Activated T-helper 17 cell treated with anti-CD3 and anti-CD28 coated beads, Interleukin-2, amount 50 U/mL, for 72 hours (primary cell): ENCODE data around the gene STARD5. TPM values are rescaled to one million over a fixed set of nuclear protein-coding genes. Genes with fewer than 3 reads are reported as not detected.

Experiments used
- ATAC-seq: fragments of 150-1000 bp; cut with Tn5 transposase; replicated peaks from 2 replicates; pipeline ENCODE4 v1.10.0; 2021; ENCODE audit warnings: mild to moderate bottlenecking, moderate library complexity
- H3K27ac Mint-ChIP-seq: one replicate; pipeline ENCODE4 v1.8.0; 2022; ENCODE audit warnings: mixed read lengths
- H3K27me3 Mint-ChIP-seq: one replicate; pipeline ENCODE4 v1.8.0; 2022; ENCODE audit warnings: mixed read lengths
- H3K36me3 Mint-ChIP-seq: one replicate; pipeline ENCODE4 v1.8.0; 2022; ENCODE audit warnings: low read depth, mild to moderate bottlenecking, mixed read lengths
- H3K4me1 Mint-ChIP-seq: one replicate; pipeline ENCODE4 v1.8.0; 2022; ENCODE audit warnings: mixed read lengths
- H3K4me3 Mint-ChIP-seq: one replicate; pipeline ENCODE4 v1.8.0; 2022; ENCODE audit warnings: mild to moderate bottlenecking, mixed read lengths
- H3K9me3 Mint-ChIP-seq: one replicate; pipeline ENCODE4 v1.8.0; 2022; ENCODE audit warnings: mixed read lengths
- total RNA-seq, 2 donors: library from RNA; stranded (reverse); gene quantifications; one replicate each; pipeline ENCODE4 v1.2.3, GENCODE V29; 2022

Gene STARD5
- total RNA-seq, 2 donors from 2014 or later: 5.9 to 8.8 TPM

- no peaks in the 10 kb centered on the region for H3K36me3 Mint-ChIP-seq
- no peak overlapping the region for H3K4me3 Mint-ChIP-seq
- H3K27ac Mint-ChIP-seq: no peak overlapping the region
- peaks cover 11% of the 10 kb centered on the region for H3K4me1 Mint-ChIP-seq
- peaks cover 17% of the 10 kb centered on the region for H3K27me3 Mint-ChIP-seq
- no peak for ATAC-seq
- no peaks in the 10 kb centered on the region for H3K9me3 Mint-ChIP-seq
Observed at GRCh38 chr15:81263477-81263876, 60.5 kb downstream of the STARD5 start.

DNA sequence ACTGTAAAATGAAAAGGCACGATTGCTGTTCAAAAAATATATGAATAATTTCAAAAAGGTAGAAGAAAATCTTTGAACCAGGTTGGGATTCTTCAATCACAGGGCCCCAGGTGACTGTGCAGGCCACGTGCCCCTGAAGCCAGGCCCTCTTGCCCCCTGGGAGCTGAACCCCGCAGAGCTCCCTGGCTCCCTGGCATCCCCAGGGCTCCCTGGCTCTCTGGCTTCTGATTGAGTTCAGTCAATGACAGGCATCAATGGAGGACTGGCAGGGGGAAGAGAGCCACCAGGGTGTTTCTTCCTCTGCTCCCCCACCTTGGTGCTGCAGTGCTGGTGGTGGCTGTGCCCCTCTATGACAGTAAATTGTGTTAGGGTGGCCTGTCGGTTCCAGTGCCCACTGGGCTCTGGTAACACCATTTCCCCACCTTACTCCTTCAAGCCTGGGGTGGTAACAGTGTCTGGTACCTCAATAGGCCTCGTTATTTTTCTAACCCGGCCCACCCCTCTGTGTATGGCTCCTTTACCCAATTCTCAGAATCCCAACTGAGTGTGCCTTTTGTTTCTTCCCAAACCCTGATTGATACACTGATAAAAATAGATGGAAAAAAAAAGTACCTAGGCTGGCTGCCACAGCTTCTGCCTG, 62.6 kb downstream of the STARD5 start:
- Mint-ChIP-seq H3K4me3 (no peak overlapping the region), H3K9me3 (no peaks in the 10 kb centered on the region), H3K27ac (no peak overlapping the region), H3K4me1 (peaks cover 7% of the 10 kb centered on the region), H3K36me3 (no peaks in the 10 kb centered on the region), H3K27me3 (peaks cover 29% of the 10 kb centered on the region)
- no peak for ATAC-seq

DNA sequence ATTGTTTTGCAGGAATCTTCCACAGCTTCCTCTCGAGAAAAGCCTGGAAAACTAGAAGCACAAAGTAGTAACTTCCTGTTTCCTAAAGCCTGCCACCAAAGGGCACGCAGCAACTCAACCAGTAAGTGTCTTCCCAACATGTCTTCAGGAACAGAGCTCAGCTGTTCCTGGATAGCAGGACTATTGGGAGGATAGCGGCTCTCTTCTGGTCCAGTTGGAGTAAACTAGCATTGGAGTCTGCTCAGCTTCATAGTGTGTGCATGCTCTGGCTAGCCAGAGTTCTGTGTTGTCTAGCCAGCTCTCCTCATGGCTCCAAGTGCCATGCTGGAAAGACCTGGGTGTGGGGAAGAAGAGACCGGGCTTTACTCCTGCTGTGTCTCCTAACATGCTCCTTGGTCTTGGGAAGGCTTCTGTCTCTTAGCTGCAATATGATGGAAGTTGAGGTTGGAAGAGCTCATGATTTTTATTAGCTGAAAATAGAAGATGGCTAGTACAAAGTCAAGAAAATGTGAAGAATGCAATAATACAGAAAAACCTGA, 64.1 kb downstream of the STARD5 start:
- Mint-ChIP-seq H3K27ac (no peak overlapping the region), H3K4me1 (no peaks in the 10 kb centered on the region), H3K4me3 (no peak overlapping the region), H3K9me3 (no peaks in the 10 kb centered on the region), H3K36me3 (no peaks in the 10 kb centered on the region), H3K27me3 (peaks cover 24% of the 10 kb centered on the region)
- no peak for ATAC-seq

Other genes starting within 250 kb of the STARD5 start
- under 1 TPM in 1 of 2 donors, not detected in 1; 0.15 TPM for gene CFAP161, start 189.9 kb downstream of the STARD5 start, total RNA-seq
- gene IL16, start 127.3 kb downstream of the STARD5 start, total RNA-seq: 10 to 100 TPM; 58.0 to 95.0 TPM
- gene TMC3, start 50.1 kb upstream of the STARD5 start, total RNA-seq: not detected